ENCODE data around the gene CAPNS2. TPM values are rescaled to one million over a fixed set of nuclear protein-coding genes. Genes with fewer than 3 reads are reported as not detected.

Gene CAPNS2
- total and polyA plus RNA-seq, 9 of the 15 experiments (the other 6 are each of a cell fraction or from before 2014, with no cell fraction given) = 0.12 to 0.65 (median 0.24) TPM; not detected in 2

DNA sequence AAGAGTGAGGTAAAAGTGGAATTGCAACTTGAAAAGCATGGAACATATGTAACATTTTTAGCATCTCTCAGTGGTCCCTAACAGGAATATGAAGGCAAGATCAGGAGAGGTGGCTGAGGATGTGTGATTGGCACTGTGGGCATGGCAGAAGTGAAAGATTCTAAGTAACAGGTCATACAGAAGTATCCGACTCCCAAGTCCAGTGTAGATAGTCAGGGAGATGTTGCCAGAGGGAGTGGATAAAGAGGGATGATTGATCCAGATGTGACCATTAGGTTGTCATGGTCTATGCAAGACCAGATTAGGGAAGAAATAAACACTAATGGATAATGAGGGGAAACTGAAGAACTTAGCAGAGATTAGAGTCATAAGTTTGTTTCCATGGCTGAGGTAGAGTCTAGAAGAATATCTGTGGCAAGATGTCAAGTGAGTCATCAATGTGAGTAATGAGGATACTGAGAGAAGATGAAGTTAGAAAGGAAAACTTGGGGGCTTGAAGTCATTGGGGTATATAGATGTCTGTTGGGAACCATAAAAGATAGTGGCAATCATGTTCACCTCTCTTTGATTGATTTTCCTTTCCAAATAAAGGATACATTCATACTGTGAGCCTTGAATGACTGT, 23.9 kb upstream of the CAPNS2 start:
- Histone ChIP-seq H3K4me2 (ENCODE audit: insufficient read depth, low read length) (no peak overlapping the region), H3K9me1 (ENCODE audit: control insufficient read depth, insufficient read depth, low read length) (no peaks in the 10 kb centered on the region), H3K9me3 (replicated peaks; ENCODE audit: control insufficient read depth, insufficient read depth, low read depth, low read length) (no peaks in the 10 kb centered on the region), H4K20me1 (replicated peaks; ENCODE audit: control insufficient read depth, insufficient read depth, low read length) (peaks cover 3% of the 10 kb centered on the region; the same call in 1 of the 2 replicates), H3K27ac (ENCODE audit: extremely low read depth, low read depth, low read length) (no peak overlapping the region), H3K4me1 (replicated peaks in 1 of 2; ENCODE audit: control insufficient read depth in 2 of 2, insufficient read depth in 2 of 2, low read length in 2 of 2) (no peaks in the 10 kb centered on the region), H3K36me3 (ENCODE audit: control insufficient read depth, insufficient read depth, low read length) (no peaks in the 10 kb centered on the region), H3K4me3 (no peak overlapping the region), H3K9ac (ENCODE audit: insufficient read depth in 1 of 2, low read depth in 2 of 2, low read length in 2 of 2) (no peak overlapping the region), H3K79me2 (ENCODE audit: control insufficient read depth, insufficient read depth, low read length) (no peaks in the 10 kb centered on the region), H3K27me3 (ENCODE audit: control insufficient read depth in 2 of 2, insufficient read depth in 2 of 2, low read length in 2 of 2) (no peaks in the 10 kb centered on the region), H2AFZ (ENCODE audit: low read depth, low read length) (no peak overlapping the region)
- no peak for ATAC-seq
- in situ Hi-C loops (cut with MboI) = no loop called here
- ChIA-PET POLR2A (interaction anchor here (1.1 kb wide), 1 partner anchor 78 kb away, joined by 3 read pairs; no protein-coding TSS in a partner anchor), CTCF (ENCODE audit: low intra/inter-chr PET ratio) (interaction anchor here (0.6 to 5.0 kb wide), 6 partner anchors 43 to 976 kb away, joined by 3 to 64 read pairs (median 6); no protein-coding TSS in a partner anchor)
- BruUV-seq (replicated peaks) = no TSS peak
- FAIRE-seq = no peak
- no peak for DNase-seq (ENCODE audit: extremely low read depth in 1 of 4, low spot score in 3 of 4)
- intact Hi-C loops (cut with micrococcal nuclease) = loop anchor here (1.0 kb wide), 1 partner anchor 77 kb away; no protein-coding TSS in a partner anchor
- 47% methylated on average over 1 of the region's 1 CpG for WGBS (ENCODE audit: insufficient coverage, low coverage, missing lambda C conversion rate)
- TF ChIP-seq, protein P1, sequence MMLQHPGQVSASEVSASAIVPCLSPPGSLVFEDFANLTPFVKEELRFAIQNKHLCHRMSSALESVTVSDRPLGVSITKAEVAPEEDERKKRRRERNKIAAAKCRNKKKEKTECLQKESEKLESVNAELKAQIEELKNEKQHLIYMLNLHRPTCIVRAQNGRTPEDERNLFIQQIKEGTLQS (IDR thresholded peaks at IDR 0.05) = peak; percentile 42
- TF ChIP-seq, protein P1 (CRISPR knock-in tag; conservative IDR thresholded peaks at IDR 0.05) = no peak
- no peak for TF ChIP-seq ADNP (tag; IDR thresholded peaks at IDR 0.05)
- TF ChIP-seq MEIS2 (IDR thresholded peaks at IDR 0.05; ENCODE audit: partially characterized antibody) = peak; percentile 57
- TF ChIP-seq JUND (IDR thresholded peaks at IDR 0.05; ENCODE audit: borderline replicate concordance, low read depth, low read length) = peak; percentile 50; the same call in 1 of the 2 replicates
- TF ChIP-seq JUND (tag; IDR thresholded peaks at IDR 0.05; ENCODE audit: borderline replicate concordance, low read depth, low read length) = 0 out of 3 replicates have a peak, but pooled peaks have one; percentile 41
- peak; percentile 72 for TF ChIP-seq FOSL1 (tag; conservative IDR thresholded peaks at IDR 0.05)
- TF ChIP-seq, protein P2, sequence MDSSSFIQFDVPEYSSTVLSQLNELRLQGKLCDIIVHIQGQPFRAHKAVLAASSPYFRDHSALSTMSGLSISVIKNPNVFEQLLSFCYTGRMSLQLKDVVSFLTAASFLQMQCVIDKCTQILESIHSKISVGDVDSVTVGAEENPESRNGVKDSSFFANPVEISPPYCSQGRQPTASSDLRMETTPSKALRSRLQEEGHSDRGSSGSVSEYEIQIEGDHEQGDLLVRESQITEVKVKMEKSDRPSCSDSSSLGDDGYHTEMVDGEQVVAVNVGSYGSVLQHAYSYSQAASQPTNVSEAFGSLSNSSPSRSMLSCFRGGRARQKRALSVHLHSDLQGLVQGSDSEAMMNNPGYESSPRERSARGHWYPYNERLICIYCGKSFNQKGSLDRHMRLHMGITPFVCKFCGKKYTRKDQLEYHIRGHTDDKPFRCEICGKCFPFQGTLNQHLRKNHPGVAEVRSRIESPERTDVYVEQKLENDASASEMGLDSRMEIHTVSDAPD (CRISPR knock-in tag; IDR thresholded peaks at IDR 0.05) = no peak
- no peak for TF ChIP-seq POU5F1 (IDR thresholded peaks at IDR 0.05; ENCODE audit: borderline replicate concordance, low read depth, low read length, partially characterized antibody)
- TF ChIP-seq, protein P3, sequence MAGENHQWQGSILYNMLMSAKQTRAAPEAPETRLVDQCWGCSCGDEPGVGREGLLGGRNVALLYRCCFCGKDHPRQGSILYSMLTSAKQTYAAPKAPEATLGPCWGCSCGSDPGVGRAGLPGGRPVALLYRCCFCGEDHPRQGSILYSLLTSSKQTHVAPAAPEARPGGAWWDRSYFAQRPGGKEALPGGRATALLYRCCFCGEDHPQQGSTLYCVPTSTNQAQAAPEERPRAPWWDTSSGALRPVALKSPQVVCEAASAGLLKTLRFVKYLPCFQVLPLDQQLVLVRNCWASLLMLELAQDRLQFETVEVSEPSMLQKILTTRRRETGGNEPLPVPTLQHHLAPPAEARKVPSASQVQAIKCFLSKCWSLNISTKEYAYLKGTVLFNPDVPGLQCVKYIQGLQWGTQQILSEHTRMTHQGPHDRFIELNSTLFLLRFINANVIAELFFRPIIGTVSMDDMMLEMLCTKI (IDR thresholded peaks at IDR 0.05; ENCODE audit: partially characterized antibody) = no peak
- no peak for TF ChIP-seq CHCHD3 (CRISPR knock-in tag; IDR thresholded peaks at IDR 0.05)
- TF ChIP-seq, protein P4, sequence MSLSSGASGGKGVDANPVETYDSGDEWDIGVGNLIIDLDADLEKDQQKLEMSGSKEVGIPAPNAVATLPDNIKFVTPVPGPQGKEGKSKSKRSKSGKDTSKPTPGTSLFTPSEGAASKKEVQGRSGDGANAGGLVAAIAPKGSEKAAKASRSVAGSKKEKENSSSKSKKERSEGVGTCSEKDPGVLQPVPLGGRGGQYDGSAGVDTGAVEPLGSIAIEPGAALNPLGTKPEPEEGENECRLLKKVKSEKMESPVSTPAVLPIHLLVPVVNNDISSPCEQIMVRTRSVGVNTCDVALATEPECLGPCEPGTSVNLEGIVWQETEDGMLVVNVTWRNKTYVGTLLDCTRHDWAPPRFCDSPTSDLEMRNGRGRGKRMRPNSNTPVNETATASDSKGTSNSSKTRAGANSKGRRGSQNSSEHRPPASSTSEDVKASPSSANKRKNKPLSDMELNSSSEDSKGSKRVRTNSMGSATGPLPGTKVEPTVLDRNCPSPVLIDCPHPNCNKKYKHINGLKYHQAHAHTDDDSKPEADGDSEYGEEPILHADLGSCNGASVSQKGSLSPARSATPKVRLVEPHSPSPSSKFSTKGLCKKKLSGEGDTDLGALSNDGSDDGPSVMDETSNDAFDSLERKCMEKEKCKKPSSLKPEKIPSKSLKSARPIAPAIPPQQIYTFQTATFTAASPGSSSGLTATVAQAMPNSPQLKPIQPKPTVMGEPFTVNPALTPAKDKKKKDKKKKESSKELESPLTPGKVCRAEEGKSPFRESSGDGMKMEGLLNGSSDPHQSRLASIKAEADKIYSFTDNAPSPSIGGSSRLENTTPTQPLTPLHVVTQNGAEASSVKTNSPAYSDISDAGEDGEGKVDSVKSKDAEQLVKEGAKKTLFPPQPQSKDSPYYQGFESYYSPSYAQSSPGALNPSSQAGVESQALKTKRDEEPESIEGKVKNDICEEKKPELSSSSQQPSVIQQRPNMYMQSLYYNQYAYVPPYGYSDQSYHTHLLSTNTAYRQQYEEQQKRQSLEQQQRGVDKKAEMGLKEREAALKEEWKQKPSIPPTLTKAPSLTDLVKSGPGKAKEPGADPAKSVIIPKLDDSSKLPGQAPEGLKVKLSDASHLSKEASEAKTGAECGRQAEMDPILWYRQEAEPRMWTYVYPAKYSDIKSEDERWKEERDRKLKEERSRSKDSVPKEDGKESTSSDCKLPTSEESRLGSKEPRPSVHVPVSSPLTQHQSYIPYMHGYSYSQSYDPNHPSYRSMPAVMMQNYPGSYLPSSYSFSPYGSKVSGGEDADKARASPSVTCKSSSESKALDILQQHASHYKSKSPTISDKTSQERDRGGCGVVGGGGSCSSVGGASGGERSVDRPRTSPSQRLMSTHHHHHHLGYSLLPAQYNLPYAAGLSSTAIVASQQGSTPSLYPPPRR (CRISPR knock-in tag; IDR thresholded peaks at IDR 0.05; ENCODE audit: borderline replicate concordance) = no peak
- no peak for TF ChIP-seq SUPT5H (IDR thresholded peaks at IDR 0.05)

Data from K562 (cell line).